Liver (tissue), 9 donors: ENCODE results near the gene ME1. TPM values are rescaled to one million over a fixed set of nuclear protein-coding genes. Genes with fewer than 3 reads are reported as not detected.

Experiments
- DNase-seq: peaks from one replicate; pipeline ENCODE4 v3.0.0-alpha.2; 2017; ENCODE audit warnings: low spot score
- H3K27ac ChIP-seq, 2 donors: one replicate each; pipeline ENCODE4 v1.7.0; 2013; ENCODE audit warnings: inconsistent platforms in 2 of 2, low read length in 2 of 2, control low read depth in 1 of 2, low read depth in 1 of 2, mild to moderate bottlenecking in 1 of 2
- H3K27me3 ChIP-seq, 4 donors: one replicate each; pipeline versions ENCODE4 v1.6.1 to v1.7.0; 2013; ENCODE audit warnings: low read length in 3 of 4, inconsistent platforms in 1 of 4, mild to moderate bottlenecking in 1 of 4, moderate library complexity in 1 of 4; ENCODE audit not compliant: control insufficient read depth in 4 of 4, insufficient read depth in 4 of 4
- H3K36me3 ChIP-seq, 4 donors: one replicate each; pipeline versions ENCODE4 v1.6.1 to v1.7.0; 2013; ENCODE audit warnings: low read length in 3 of 4, mild to moderate bottlenecking in 3 of 4, low read depth in 1 of 4, moderate library complexity in 1 of 4; ENCODE audit not compliant: control insufficient read depth in 4 of 4, insufficient read depth in 3 of 4
- H3K4me1 ChIP-seq, 4 donors: one replicate each; pipeline versions ENCODE4 v1.6.1 to v1.7.0; 2013; ENCODE audit warnings: low read length in 3 of 4, mild to moderate bottlenecking in 3 of 4, moderate library complexity in 1 of 4; ENCODE audit not compliant: control insufficient read depth in 4 of 4, insufficient read depth in 4 of 4
- H3K4me3 ChIP-seq, 3 donors: one replicate each; pipeline versions ENCODE4 v1.6.1 to v1.7.0; 2013; ENCODE audit warnings: low read length in 3 of 3, control low read depth in 1 of 3, low read depth in 1 of 3, mild to moderate bottlenecking in 1 of 3
- H3K9ac ChIP-seq, 2 donors: one replicate each; pipeline ENCODE4 v1.7.0; 2013; ENCODE audit warnings: low read length in 2 of 2, mild to moderate bottlenecking in 2 of 2, moderate library complexity in 2 of 2, control low read depth in 1 of 2, low read depth in 1 of 2
- H3K9me3 ChIP-seq, 4 donors: one replicate each; pipeline versions ENCODE4 v1.6.1 to v1.7.0; 2013; ENCODE audit warnings: low read length in 3 of 4; ENCODE audit not compliant: control insufficient read depth in 4 of 4
- EGR1 ChIP-seq, 2 donors: IDR thresholded peaks; 2 replicates each; pipeline ENCODE4 v1.6.1; 2016 to 2018; ENCODE audit warnings: antibody characterized with exemption in 2 of 2, low read depth in 2 of 2
- FOXA2 ChIP-seq: IDR thresholded peaks from 2 replicates; pipeline ENCODE4 v1.6.1; 2016; ENCODE audit warnings: antibody characterized with exemption
- GABPA ChIP-seq, 2 donors: IDR thresholded peaks in 1 of 2; conservative IDR thresholded peaks in 1 of 2; 2 replicates each; pipeline ENCODE4 v1.6.1; 2016; ENCODE audit warnings: antibody characterized with exemption in 2 of 2, mild to moderate bottlenecking in 1 of 2, moderate library complexity in 1 of 2
- HNF4G ChIP-seq: IDR thresholded peaks from 2 replicates; pipeline ENCODE4 v1.6.1; 2016; ENCODE audit warnings: antibody characterized with exemption
- JUND ChIP-seq, 2 donors: IDR thresholded peaks; 2 replicates each; pipeline ENCODE4 v1.6.1; 2016; ENCODE audit warnings: antibody characterized with exemption in 2 of 2
- NR2F2 ChIP-seq: IDR thresholded peaks from 2 replicates; pipeline ENCODE4 v1.6.1; 2016; ENCODE audit warnings: antibody characterized with exemption
- RAD21 ChIP-seq, 2 donors: IDR thresholded peaks; 2 replicates each; pipeline ENCODE4 v1.6.1; 2016; ENCODE audit warnings: antibody characterized with exemption in 2 of 2, mild to moderate bottlenecking in 2 of 2
- RXRA ChIP-seq, 2 donors: IDR thresholded peaks; 2 replicates each; pipeline ENCODE4 v1.6.1; 2017 to 2018; ENCODE audit warnings: antibody characterized with exemption in 2 of 2, mild to moderate bottlenecking in 1 of 2
- TAF1 ChIP-seq: conservative IDR thresholded peaks from 2 replicates; pipeline ENCODE4 v1.6.1; 2016; ENCODE audit warnings: antibody characterized with exemption, mild to moderate bottlenecking
- YY1 ChIP-seq: IDR thresholded peaks from 2 replicates; pipeline ENCODE4 v1.6.1; 2016; ENCODE audit warnings: antibody characterized with exemption, mild to moderate bottlenecking
- WGBS: extraction: QIAGEN DNeasy Blood & Tissue Kit; methylation state at CpG from one replicate; pipeline ENCODE4 v1.1.7; 2013; 5-methylcytosine and 5-hydroxymethylcytosine counted together
- polyA plus RNA-seq, 2 donors: library from polyadenylated mRNA; stranded (reverse) in 1 of 2; unstranded in 1 of 2; fragments of 200-250 nt in 1 of 2; fragments of >200 nt in 1 of 2; fragmentation: Nextera tagmentation in 1 of 2; extraction: Ambion mirVana in 1 of 2; gene quantifications; one replicate each; pipeline versions ENCODE4 v1.2.1 to v1.2.3, GENCODE V29; 2013 to 2015
- total RNA-seq, 2 donors: library from RNA; depleted of rRNA; stranded (reverse); fragments of >200 nt; gene quantifications; one replicate each; pipeline ENCODE4 v1.2.3, GENCODE V29; 2014
- TF ChIP-seq, protein P1 (sequence below): IDR thresholded peaks from 2 replicates; pipeline ENCODE4 v1.6.1; 2016; ENCODE audit warnings: antibody characterized with exemption, mild to moderate bottlenecking
- TF ChIP-seq, protein P2 (sequence below): IDR thresholded peaks from 2 replicates; pipeline ENCODE4 v1.6.1; 2016; ENCODE audit warnings: antibody characterized with exemption
- TF ChIP-seq, protein P3 (sequence below): fragments of 150-350 bp; IDR thresholded peaks from 2 replicates; pipeline ENCODE4 v1.5.1; 2017; ENCODE audit warnings: improper control_type of control experiment, low read depth, low read length; ENCODE audit not compliant: missing input control
- TF ChIP-seq, protein P4 (sequence below): IDR thresholded peaks from 2 replicates; pipeline ENCODE4 v1.6.1; 2016; ENCODE audit warnings: antibody characterized with exemption
- TF ChIP-seq, protein P5 (sequence below): IDR thresholded peaks from 2 replicates; pipeline ENCODE4 v1.6.1; 2016; ENCODE audit warnings: antibody characterized with exemption
- donor health status: healthy.
- donor health status: healthy.
- donor health status: healthy.
- donor health status: healthy.
- donor health status: healthy.

ME1 gene
- total and polyA plus RNA-seq, 4 donors = 4.3 to 7.8 (median 5.5) TPM

DNA sequence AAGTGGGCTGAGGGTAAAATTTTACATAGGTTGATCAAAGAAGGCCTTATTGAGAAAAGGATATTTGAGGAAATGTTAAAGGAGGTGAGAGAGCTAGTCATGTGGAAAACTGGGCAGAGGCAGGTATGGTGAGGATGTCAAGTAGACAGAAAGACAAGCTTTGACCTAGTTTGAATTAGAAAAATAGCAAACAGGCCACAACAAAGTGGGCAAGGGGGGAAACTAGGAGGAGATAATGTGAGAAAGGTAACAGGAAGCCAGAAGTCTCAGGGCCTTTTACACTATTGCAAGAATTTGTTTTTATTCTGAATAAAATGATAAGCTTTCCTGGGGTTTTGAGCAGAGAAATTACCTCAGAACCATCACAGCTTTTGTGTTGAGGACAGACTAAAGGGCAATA lies 122.0 kb downstream of the ME1 start (continued):
- TF ChIP-seq, protein P1, sequence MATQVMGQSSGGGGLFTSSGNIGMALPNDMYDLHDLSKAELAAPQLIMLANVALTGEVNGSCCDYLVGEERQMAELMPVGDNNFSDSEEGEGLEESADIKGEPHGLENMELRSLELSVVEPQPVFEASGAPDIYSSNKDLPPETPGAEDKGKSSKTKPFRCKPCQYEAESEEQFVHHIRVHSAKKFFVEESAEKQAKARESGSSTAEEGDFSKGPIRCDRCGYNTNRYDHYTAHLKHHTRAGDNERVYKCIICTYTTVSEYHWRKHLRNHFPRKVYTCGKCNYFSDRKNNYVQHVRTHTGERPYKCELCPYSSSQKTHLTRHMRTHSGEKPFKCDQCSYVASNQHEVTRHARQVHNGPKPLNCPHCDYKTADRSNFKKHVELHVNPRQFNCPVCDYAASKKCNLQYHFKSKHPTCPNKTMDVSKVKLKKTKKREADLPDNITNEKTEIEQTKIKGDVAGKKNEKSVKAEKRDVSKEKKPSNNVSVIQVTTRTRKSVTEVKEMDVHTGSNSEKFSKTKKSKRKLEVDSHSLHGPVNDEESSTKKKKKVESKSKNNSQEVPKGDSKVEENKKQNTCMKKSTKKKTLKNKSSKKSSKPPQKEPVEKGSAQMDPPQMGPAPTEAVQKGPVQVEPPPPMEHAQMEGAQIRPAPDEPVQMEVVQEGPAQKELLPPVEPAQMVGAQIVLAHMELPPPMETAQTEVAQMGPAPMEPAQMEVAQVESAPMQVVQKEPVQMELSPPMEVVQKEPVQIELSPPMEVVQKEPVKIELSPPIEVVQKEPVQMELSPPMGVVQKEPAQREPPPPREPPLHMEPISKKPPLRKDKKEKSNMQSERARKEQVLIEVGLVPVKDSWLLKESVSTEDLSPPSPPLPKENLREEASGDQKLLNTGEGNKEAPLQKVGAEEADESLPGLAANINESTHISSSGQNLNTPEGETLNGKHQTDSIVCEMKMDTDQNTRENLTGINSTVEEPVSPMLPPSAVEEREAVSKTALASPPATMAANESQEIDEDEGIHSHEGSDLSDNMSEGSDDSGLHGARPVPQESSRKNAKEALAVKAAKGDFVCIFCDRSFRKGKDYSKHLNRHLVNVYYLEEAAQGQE = no peak
- TF ChIP-seq YY1 = no peak
- no peak for TF ChIP-seq RXRA (IDR thresholded peaks at IDR 0.05)

DNA sequence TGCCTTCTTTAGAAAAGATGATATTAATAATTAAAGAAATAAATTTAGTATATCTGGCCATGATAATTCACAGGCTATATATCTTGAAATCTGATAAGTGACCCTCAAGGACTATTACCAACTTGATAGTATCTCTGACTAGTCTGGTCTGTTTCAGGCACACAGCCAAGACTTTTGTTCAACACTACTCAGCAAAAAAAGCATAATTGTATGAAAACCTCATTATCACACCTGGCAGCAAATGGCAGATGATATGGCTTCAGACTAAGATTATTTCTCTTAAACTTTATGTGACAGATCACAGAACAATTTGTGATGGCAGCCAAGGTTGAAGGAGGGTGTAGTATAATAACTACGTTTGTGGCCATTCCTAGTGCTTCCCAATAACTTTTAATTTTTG lies 123.0 kb downstream of the ME1 start:
- H3K36me3 ChIP-seq = no peaks in the 10 kb centered on the region
- H3K9me3 ChIP-seq = no peaks in the 10 kb centered on the region
- no peak overlapping the region for H3K4me3 ChIP-seq
- no peaks in the 10 kb centered on the region for H3K4me1 ChIP-seq
- no peaks in the 10 kb centered on the region for H3K27me3 ChIP-seq
- no peak overlapping the region for H3K9ac ChIP-seq
- H3K27ac ChIP-seq = no peak overlapping the region
- WGBS = 86% methylated on average over 1 of the region's 1 CpG
- TF ChIP-seq YY1 = no peak
- TF ChIP-seq, protein P2, sequence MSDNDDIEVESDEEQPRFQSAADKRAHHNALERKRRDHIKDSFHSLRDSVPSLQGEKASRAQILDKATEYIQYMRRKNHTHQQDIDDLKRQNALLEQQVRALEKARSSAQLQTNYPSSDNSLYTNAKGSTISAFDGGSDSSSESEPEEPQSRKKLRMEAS = no peak
- TF ChIP-seq RAD21 (IDR thresholded peaks at IDR 0.05) = no peak
- TF ChIP-seq, protein P3, sequence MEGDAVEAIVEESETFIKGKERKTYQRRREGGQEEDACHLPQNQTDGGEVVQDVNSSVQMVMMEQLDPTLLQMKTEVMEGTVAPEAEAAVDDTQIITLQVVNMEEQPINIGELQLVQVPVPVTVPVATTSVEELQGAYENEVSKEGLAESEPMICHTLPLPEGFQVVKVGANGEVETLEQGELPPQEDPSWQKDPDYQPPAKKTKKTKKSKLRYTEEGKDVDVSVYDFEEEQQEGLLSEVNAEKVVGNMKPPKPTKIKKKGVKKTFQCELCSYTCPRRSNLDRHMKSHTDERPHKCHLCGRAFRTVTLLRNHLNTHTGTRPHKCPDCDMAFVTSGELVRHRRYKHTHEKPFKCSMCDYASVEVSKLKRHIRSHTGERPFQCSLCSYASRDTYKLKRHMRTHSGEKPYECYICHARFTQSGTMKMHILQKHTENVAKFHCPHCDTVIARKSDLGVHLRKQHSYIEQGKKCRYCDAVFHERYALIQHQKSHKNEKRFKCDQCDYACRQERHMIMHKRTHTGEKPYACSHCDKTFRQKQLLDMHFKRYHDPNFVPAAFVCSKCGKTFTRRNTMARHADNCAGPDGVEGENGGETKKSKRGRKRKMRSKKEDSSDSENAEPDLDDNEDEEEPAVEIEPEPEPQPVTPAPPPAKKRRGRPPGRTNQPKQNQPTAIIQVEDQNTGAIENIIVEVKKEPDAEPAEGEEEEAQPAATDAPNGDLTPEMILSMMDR = no peak
- no peak for TF ChIP-seq TAF1
- no peak for TF ChIP-seq NR2F2
- no peak for TF ChIP-seq HNF4G
- no peak for TF ChIP-seq EGR1 (IDR thresholded peaks at IDR 0.05; ENCODE audit: low read depth in 2 of 2)
- TF ChIP-seq FOXA2 = no peak
- TF ChIP-seq RXRA (IDR thresholded peaks at IDR 0.05) = no peak
- TF ChIP-seq JUND (IDR thresholded peaks at IDR 0.05) = no peak
- TF ChIP-seq, protein P4, sequence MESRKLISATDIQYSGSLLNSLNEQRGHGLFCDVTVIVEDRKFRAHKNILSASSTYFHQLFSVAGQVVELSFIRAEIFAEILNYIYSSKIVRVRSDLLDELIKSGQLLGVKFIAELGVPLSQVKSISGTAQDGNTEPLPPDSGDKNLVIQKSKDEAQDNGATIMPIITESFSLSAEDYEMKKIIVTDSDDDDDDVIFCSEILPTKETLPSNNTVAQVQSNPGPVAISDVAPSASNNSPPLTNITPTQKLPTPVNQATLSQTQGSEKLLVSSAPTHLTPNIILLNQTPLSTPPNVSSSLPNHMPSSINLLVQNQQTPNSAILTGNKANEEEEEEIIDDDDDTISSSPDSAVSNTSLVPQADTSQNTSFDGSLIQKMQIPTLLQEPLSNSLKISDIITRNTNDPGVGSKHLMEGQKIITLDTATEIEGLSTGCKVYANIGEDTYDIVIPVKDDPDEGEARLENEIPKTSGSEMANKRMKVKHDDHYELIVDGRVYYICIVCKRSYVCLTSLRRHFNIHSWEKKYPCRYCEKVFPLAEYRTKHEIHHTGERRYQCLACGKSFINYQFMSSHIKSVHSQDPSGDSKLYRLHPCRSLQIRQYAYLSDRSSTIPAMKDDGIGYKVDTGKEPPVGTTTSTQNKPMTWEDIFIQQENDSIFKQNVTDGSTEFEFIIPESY = no peak
- TF ChIP-seq, protein P5, sequence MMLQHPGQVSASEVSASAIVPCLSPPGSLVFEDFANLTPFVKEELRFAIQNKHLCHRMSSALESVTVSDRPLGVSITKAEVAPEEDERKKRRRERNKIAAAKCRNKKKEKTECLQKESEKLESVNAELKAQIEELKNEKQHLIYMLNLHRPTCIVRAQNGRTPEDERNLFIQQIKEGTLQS = no peak
- TF ChIP-seq, protein P1 = no peak
- no peak for TF ChIP-seq GABPA (IDR thresholded peaks at IDR 0.05 in 1 of 2, conservative IDR thresholded peaks at IDR 0.05 in 1 of 2)
- no peak for DNase-seq
